ENCODE results near the gene CYLD.

GRCh38 chr16:50848755-50849514, 107.0 kb downstream of the CYLD start:
- TF ChIP-seq POLR2A (IDR thresholded peaks at IDR 0.05) (no peak), POLR2AphosphoS5 (IDR thresholded peaks at IDR 0.05; ENCODE audit: insufficient read depth in 1 of 2, low read depth in 1 of 2) (no peak)
- TF ChIP-seq, protein P1, sequence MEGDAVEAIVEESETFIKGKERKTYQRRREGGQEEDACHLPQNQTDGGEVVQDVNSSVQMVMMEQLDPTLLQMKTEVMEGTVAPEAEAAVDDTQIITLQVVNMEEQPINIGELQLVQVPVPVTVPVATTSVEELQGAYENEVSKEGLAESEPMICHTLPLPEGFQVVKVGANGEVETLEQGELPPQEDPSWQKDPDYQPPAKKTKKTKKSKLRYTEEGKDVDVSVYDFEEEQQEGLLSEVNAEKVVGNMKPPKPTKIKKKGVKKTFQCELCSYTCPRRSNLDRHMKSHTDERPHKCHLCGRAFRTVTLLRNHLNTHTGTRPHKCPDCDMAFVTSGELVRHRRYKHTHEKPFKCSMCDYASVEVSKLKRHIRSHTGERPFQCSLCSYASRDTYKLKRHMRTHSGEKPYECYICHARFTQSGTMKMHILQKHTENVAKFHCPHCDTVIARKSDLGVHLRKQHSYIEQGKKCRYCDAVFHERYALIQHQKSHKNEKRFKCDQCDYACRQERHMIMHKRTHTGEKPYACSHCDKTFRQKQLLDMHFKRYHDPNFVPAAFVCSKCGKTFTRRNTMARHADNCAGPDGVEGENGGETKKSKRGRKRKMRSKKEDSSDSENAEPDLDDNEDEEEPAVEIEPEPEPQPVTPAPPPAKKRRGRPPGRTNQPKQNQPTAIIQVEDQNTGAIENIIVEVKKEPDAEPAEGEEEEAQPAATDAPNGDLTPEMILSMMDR (IDR thresholded peaks at IDR 0.05) = no peak

Data from vagina (tissue), 2 donors.